HG03469 (cell line): ENCODE data around the gene ACTL6A.
"Not testable (repeated sequence)": the region's sequence is repeated elsewhere in the genome, so short reads cannot be mapped to it uniquely, and the experiment has no call there.

Experiments
- ATAC-seq: cut with Tn5 transposase; IDR thresholded peaks from one replicate; pipeline ENCODE4 v1.9.1; 2021; ENCODE audit warnings: mild to moderate bottlenecking, moderate library complexity, moderate number of reproducible peaks; ENCODE audit not compliant: unreplicated experiment

ACTL6A gene

GRCh38 chr3:179562591-179563270, at the start of gene ACTL6A:
Gene ACTL6A, plus strand, starts transcription at chr3:179562926. Its CDS starts 167 bp downstream, at chr3:179563093.
- peak; percentile 95 for ATAC-seq

GRCh38 chr3:179513862-179514261, 48.9 kb upstream of the ACTL6A start:
- no peak for ATAC-seq

GRCh38 chr3:179516461-179517251, 46.1 kb upstream of the ACTL6A start:
- not testable (repeated sequence) for ATAC-seq

- ATAC-seq = no peak
Observed at GRCh38 chr3:179526482-179526881, 36.2 kb upstream of the ACTL6A start.

GRCh38 chr3:179526989-179527391, 35.7 kb upstream of the ACTL6A start:
- ATAC-seq = no peak

GRCh38 chr3:179528772-179529171, 34.0 kb upstream of the ACTL6A start:
- no peak for ATAC-seq

GRCh38 chr3:179531576-179531975, 31.1 kb upstream of the ACTL6A start:
- ATAC-seq = no peak

GRCh38 chr3:179533274-179533673, 29.5 kb upstream of the ACTL6A start:
- ATAC-seq = no peak

- no peak for ATAC-seq
Observed at GRCh38 chr3:179536256-179536655, 26.5 kb upstream of the ACTL6A start.

GRCh38 chr3:179541094-179541493, 21.6 kb upstream of the ACTL6A start:
- no peak for ATAC-seq

GRCh38 chr3:179541596-179541995, 21.1 kb upstream of the ACTL6A start:
- no peak for ATAC-seq

- ATAC-seq = no peak
Observed at GRCh38 chr3:179542375-179542774, 20.4 kb upstream of the ACTL6A start.

- ATAC-seq = no peak
Observed at GRCh38 chr3:179544981-179545645, 17.6 kb upstream of the ACTL6A start.

GRCh38 chr3:179546814-179547241, 15.9 kb upstream of the ACTL6A start:
- ATAC-seq = no peak

- ATAC-seq = no peak
Observed at GRCh38 chr3:179551349-179552105, 11.2 kb upstream of the ACTL6A start.

GRCh38 chr3:179558742-179559364, 3.9 kb upstream of the ACTL6A start:
- no peak for ATAC-seq

GRCh38 chr3:179560791-179561190, 1.9 kb upstream of the ACTL6A start:
- ATAC-seq = no peak

- ATAC-seq = peak; percentile 29
Observed at GRCh38 chr3:179563271-179563783, 601 bp downstream of the ACTL6A start.

- ATAC-seq = no peak
Observed at GRCh38 chr3:179565496-179565895, 2.8 kb downstream of the ACTL6A start.

- no peak for ATAC-seq
Observed at GRCh38 chr3:179580992-179581391, 18.3 kb downstream of the ACTL6A start.
